Spleen (tissue), 7 donors: ENCODE data around the gene TMPRSS2.

ENCODE experiments used
- CTCF ChIP-seq, 11 experiments: fragments of 200-600 bp in 7 of 11; fragments of 450-650 bp in 4 of 11; sonication (generic) in 4 of 11; IDR thresholded peaks in 8 of 11; conservative IDR thresholded peaks in 3 of 11; 1 replicate in 7 of 11; 2 replicates in 4 of 11; pipeline versions ENCODE4 v1.4.0 to v1.8.0; 2016 to 2021; ENCODE audit warnings: antibody characterized with exemption in 11 of 11, inconsistent platforms in 4 of 11, mild to moderate bottlenecking in 1 of 11
- POLR2A ChIP-seq, 3 donors: fragments of 450-650 bp; IDR thresholded peaks; one replicate each; pipeline ENCODE4 v1.5.1; 2017; ENCODE audit warnings: antibody characterized with exemption in 3 of 3, mild to moderate bottlenecking in 1 of 3
- donor health status: DM: no; HTN: no; CAD: no; lungs with moderate emphysema.
- donor health status: DM: no; HTN: no; CAD: no.
- donor health status: DM: no; HTN: no; CAD: no.

GRCh38 chr21:41419921-41420862, 87.8 kb downstream of the TMPRSS2 start:
- no peak for TF ChIP-seq POLR2A (IDR thresholded peaks at IDR 0.05)
- TF ChIP-seq CTCF (IDR thresholded peaks at IDR 0.05 in 8 of 11, conservative IDR thresholded peaks at IDR 0.05 in 3 of 11): peak in 1 of 11 experiments; percentile 11
